Epithelial cell of esophagus (primary cell): ENCODE data around the gene HRH3.

Experiments
- DNase-seq: peaks from one replicate; pipeline ENCODE4 v3.0.0; 2010; ENCODE audit warnings: low read depth
- H3K4me3 ChIP-seq: 2 replicates; pipeline ENCODE4 v1.5.1; 2011; ENCODE audit warnings: mild to moderate bottlenecking, low read length, control low read depth
- CTCF ChIP-seq: IDR thresholded peaks from 2 replicates; pipeline ENCODE4 v1.5.1; 2011; ENCODE audit warnings: low read depth, mild to moderate bottlenecking, low read length, control low read depth, inconsistent platforms; ENCODE audit not compliant: insufficient read depth; ENCODE audit errors: missing control alignments

The HRH3 gene

GRCh38 chr20:62198496-62198895, 21.6 kb downstream of the HRH3 start:
- no peak overlapping the region for H3K4me3 ChIP-seq
- no peak for TF ChIP-seq CTCF
- no peak for DNase-seq

- TF ChIP-seq CTCF = no peak
- DNase-seq = no peak
- H3K4me3 ChIP-seq = no peak overlapping the region
Observed at GRCh38 chr20:62197801-62198200, 22.3 kb downstream of the HRH3 start.

- no peak for TF ChIP-seq CTCF
- no peak for DNase-seq
- H3K4me3 ChIP-seq = no peak overlapping the region
Observed at GRCh38 chr20:62197311-62197710, 22.8 kb downstream of the HRH3 start.

GRCh38 chr20:62196286-62196685, 23.8 kb downstream of the HRH3 start:
- no peak for TF ChIP-seq CTCF

GRCh38 chr20:62195736-62196135, 24.3 kb downstream of the HRH3 start:
- DNase-seq = no peak
- H3K4me3 ChIP-seq = no peak overlapping the region
- TF ChIP-seq CTCF = no peak

More at GRCh38 chr20:62196286-62196685, 23.8 kb downstream of the HRH3 start:
- no peak for DNase-seq
- no peak overlapping the region for H3K4me3 ChIP-seq

GRCh38 chr20:62195075-62195405, 25.0 kb downstream of the HRH3 start:
- no peak for TF ChIP-seq CTCF
- DNase-seq = no peak

GRCh38 chr20:62193079-62194025, 26.7 kb downstream of the HRH3 start:
- no peak for DNase-seq
- no peak for TF ChIP-seq CTCF
- H3K4me3 ChIP-seq = no peak overlapping the region

More at GRCh38 chr20:62195075-62195405, 25.0 kb downstream of the HRH3 start:
- no peak overlapping the region for H3K4me3 ChIP-seq
